HEK293 (cell line): ENCODE data around the gene NTNG1.

Source experiments
- ZBTB7A ChIP-seq: fragments of 450-650 bp; formaldehyde crosslinking; IDR thresholded peaks from 2 replicates; pipeline ENCODE4 v1.5.1; 2016; ENCODE audit warnings: low read depth, missing biosample characterization, missing genetic modification characterization
- ZNF175 ChIP-seq: fragments of 450-650 bp; formaldehyde crosslinking; IDR thresholded peaks from 2 replicates; pipeline ENCODE4 v1.5.1; 2016; ENCODE audit warnings: missing biosample characterization, missing genetic modification characterization
- TF ChIP-seq, protein P1 (sequence below): fragments of 450-650 bp; formaldehyde crosslinking; IDR thresholded peaks from 2 replicates; pipeline ENCODE4 v1.5.1; 2016; ENCODE audit warnings: missing biosample characterization, missing genetic modification characterization

DNA sequence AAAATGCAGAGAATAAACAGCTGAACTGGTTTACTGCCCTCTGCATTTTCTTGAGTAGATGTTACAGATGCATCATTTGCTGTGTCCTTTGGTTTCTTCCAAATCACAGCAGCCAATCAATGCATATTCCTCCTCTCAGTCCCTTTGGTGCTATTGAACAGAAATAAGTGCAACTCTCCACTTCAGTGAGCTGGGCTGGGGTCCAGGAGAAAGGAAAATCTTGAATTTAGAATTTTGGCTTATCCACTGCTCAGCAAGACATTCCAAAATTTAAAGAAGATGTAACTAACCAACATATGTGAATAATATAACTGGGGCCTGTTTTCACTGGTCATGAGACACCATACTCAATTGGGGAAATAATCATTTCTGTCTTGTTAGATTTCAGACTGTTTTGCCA is 45.2 kb upstream of the NTNG1 start:
- TF ChIP-seq ZNF175 (no peak), ZBTB7A (tag by site-specific recombination) (no peak)
- TF ChIP-seq, protein P1, sequence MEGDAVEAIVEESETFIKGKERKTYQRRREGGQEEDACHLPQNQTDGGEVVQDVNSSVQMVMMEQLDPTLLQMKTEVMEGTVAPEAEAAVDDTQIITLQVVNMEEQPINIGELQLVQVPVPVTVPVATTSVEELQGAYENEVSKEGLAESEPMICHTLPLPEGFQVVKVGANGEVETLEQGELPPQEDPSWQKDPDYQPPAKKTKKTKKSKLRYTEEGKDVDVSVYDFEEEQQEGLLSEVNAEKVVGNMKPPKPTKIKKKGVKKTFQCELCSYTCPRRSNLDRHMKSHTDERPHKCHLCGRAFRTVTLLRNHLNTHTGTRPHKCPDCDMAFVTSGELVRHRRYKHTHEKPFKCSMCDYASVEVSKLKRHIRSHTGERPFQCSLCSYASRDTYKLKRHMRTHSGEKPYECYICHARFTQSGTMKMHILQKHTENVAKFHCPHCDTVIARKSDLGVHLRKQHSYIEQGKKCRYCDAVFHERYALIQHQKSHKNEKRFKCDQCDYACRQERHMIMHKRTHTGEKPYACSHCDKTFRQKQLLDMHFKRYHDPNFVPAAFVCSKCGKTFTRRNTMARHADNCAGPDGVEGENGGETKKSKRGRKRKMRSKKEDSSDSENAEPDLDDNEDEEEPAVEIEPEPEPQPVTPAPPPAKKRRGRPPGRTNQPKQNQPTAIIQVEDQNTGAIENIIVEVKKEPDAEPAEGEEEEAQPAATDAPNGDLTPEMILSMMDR (tag by site-specific recombination): no peak
